Subcutaneous adipose tissue (tissue), 4 donors: ENCODE data around the gene ASF1A. TPM values are rescaled to one million over a fixed set of nuclear protein-coding genes. Genes with fewer than 3 reads are reported as not detected.

ENCODE experiments used
- total RNA-seq, 4 donors: library from RNA; depleted of rRNA; stranded (reverse); fragments of >200 nt; gene quantifications; one replicate each; pipeline ENCODE4 v1.1.0, GENCODE V29; 2016
- TF ChIP-seq, protein P1 (sequence below): fragments of 450-650 bp; IDR thresholded peaks from one replicate; pipeline ENCODE4 v1.5.1; 2016; ENCODE audit warnings: low read depth, mild to moderate bottlenecking, control low read depth, antibody characterized with exemption, moderate library complexity

Gene ASF1A
- total RNA-seq, 4 donors from 2014 or later, result 5.3 to 11.4 (median 8.3) TPM

DNA sequence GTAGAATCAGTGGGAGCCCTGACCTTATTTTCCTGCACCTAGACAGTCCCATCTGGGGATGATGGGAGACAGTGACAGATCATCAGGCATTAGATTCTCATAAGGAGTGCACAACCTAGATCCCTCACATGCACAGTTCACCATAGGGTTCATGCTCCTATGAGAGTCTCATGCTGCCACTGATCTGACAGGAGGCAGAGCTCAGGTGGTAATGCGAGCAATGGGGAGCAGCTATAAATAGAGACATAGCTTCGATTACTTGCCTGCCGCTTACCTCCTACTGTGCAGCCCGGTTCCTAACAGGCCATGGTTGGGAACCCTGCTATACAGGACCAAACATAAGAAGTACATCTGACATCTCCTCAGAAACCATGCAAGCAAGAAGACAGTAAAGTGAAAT is 31.5 kb upstream of the ASF1A start:
- TF ChIP-seq, protein P1, sequence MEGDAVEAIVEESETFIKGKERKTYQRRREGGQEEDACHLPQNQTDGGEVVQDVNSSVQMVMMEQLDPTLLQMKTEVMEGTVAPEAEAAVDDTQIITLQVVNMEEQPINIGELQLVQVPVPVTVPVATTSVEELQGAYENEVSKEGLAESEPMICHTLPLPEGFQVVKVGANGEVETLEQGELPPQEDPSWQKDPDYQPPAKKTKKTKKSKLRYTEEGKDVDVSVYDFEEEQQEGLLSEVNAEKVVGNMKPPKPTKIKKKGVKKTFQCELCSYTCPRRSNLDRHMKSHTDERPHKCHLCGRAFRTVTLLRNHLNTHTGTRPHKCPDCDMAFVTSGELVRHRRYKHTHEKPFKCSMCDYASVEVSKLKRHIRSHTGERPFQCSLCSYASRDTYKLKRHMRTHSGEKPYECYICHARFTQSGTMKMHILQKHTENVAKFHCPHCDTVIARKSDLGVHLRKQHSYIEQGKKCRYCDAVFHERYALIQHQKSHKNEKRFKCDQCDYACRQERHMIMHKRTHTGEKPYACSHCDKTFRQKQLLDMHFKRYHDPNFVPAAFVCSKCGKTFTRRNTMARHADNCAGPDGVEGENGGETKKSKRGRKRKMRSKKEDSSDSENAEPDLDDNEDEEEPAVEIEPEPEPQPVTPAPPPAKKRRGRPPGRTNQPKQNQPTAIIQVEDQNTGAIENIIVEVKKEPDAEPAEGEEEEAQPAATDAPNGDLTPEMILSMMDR, result no peak

DNA sequence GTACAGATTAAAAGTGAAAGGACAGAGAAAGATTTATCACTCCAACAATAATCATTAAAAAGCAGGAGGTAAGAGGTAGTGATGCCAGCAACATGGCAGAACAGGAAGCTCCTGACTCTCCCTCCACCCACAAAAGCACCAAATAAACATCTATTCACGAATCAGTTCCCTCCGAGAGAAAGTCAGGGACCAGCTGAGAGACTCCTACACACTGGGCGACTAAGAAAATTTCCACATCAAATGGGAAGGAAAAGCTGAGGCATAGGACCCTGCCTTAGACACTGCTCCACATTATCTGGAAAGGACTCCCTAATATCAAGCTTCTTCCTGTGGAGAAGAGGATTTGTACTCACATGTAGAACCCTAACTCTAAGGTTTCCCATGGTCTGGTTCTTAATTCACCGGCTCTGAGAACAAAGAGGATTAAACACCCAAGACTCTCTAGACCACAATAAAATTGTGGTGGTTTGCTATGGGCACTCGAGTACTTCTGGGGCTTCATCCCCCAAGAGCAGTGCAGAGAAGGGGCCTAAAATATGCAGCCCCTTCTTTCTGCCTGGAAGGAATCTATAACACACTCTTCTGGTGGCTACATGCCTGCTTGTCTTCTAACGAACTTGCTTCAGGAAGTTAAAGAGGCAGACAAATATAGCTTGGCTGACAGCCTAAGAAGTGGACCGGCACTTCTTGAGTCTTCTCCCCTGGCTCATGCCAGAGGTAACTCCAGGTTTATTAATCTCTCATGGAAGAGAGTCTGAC is 29.4 kb upstream of the ASF1A start:
- TF ChIP-seq, protein P1, result no peak

DNA sequence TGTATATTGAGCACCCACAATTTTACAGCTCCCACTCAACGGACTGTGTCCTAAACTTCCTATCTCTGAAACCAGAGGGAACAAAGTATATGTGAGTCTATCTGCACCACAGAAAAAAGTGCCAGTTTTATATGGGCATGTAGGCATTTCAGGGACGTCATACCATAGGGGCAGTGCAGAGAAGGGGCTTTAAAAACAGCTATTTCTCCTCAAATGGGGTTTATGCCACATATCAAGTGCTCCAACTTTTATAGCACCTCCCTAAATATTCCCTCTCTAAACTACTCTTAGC is 28.9 kb upstream of the ASF1A start:
- TF ChIP-seq, protein P1, result no peak

DNA sequence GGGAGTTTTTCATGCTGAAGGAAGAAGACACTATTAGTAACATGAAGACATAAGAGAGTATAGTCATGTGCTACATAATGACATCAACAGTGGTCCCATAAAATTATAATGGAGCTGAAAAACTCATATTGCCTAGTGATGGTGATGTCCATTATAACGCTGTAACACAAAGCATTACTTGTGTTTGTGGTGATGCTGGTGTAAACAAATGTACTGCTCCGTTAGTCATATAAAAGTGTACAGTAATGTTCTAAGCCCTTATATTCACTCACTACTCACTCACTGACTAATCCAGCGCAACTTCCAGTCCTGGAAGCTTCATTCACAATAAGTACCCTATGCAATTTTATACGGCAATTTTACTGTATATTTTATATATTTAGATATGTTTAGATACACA is 26.8 kb upstream of the ASF1A start:
- TF ChIP-seq, protein P1, result no peak

DNA sequence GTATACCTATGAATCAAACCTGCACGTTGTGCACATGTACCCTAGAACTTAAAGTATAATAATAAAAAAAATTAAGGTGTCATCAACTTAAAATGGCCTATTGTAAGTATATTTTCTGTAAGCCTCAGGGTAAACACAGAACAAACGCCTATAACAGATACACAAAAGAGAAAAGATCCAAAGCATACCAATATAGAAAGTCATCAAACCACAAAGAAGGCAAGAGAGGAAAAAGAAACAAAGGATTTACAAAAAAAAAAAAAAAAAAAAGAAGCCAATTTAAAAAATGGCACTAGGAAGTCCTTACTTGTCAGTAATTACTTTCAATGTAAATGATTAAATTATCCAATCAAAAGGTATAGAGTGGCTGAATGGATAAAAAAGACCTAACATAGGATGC is 24.6 kb upstream of the ASF1A start:
- TF ChIP-seq, protein P1, result no peak

DNA sequence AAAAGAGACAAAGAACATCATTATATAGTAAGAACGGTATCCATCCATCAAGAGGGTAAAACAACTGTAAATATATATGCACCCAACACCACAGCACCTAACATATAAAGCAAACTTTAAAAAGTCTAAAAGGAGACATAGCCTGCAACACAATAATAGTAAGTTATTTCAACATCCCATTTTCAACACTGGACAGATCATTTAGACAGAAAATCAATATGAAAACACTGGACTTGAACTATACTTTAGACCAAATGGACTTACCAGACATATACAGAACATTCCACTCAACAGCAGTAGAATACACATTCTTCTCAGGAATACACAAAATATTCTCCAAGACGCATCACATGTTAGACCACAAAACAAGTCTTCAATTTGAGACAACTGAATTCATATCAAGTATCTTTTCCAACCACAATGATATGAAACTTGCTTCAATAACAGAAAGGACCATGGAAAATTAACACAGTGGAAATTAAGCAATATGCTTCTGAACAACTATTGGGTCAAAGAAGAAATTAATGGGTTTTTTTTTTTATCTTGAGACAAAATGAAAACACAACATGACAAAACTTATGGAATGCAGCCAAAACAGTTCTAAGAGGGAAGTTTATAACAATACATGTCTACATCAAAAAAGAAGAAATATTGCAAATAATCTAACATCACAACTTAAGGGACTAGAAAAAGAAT is 23.9 kb upstream of the ASF1A start:
- TF ChIP-seq, protein P1, result no peak

DNA sequence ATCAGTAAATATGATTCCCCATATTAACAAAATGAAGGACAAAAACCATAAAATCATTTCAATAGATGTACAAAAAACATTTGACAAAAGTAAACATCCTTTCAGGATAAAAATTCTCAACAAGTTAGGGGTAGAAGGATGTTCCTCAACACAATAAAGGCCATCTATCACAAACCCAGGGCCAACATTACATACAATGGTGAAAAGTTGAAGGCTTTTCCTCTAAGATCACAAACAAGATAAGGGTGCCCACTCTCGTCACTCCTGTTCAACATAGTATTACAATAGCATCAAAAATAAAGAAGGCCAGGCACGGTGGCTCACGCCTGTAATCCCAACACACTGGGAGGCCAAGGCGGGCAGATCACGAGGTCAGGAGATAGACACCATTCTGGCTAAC is 22.6 kb upstream of the ASF1A start:
- TF ChIP-seq, protein P1, result no peak
